Fibroblast of mammary gland (primary cell): ENCODE data around the gene B4GALT5.

Source experiments
- DNase-seq: peaks from one replicate; pipeline ENCODE4 v3.0.0-alpha.2; 2010; ENCODE audit warnings: low read depth
- H3K4me3 ChIP-seq: 2 replicates; pipeline ENCODE4 v1.5.1; 2011; ENCODE audit warnings: low read depth, mild to moderate bottlenecking, low read length, moderate library complexity; ENCODE audit not compliant: control insufficient read depth
- TF ChIP-seq, protein P1 (sequence below): conservative IDR thresholded peaks from 2 replicates; pipeline ENCODE4 v1.5.1; 2011; ENCODE audit warnings: low read depth, low read length, inconsistent platforms; ENCODE audit not compliant: control insufficient read depth, insufficient read depth

The B4GALT5 gene

DNA sequence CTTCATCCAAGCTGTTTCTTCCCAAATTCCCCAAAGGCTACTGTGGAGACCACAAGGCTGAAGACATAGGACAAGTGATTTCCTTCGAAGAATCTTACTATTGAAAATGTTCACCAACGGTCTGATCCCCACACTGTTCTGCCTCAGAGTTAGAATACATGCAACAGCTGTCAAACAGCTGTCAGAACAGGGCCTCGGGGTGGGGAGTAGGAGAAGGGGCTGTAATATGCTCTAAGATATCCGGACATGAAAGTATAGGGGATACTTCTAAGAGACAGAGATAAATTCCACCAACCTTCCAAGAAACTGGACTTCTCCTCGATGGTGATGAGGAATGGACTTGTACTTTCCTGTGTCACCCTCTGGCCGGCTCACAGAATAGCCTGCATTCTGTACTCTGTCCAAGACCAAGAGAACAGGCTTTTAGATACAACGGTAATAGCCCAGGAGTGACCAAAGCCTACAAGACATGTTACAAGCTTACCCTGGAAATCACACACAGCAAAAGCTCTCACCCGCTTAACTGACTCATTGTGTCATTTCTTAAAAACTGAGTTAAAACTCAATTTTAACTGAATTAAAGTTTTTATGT lies 76.5 kb downstream of the B4GALT5 start:
- no peak for DNase-seq
- no peak overlapping the region for H3K4me3 ChIP-seq
- TF ChIP-seq, protein P1, sequence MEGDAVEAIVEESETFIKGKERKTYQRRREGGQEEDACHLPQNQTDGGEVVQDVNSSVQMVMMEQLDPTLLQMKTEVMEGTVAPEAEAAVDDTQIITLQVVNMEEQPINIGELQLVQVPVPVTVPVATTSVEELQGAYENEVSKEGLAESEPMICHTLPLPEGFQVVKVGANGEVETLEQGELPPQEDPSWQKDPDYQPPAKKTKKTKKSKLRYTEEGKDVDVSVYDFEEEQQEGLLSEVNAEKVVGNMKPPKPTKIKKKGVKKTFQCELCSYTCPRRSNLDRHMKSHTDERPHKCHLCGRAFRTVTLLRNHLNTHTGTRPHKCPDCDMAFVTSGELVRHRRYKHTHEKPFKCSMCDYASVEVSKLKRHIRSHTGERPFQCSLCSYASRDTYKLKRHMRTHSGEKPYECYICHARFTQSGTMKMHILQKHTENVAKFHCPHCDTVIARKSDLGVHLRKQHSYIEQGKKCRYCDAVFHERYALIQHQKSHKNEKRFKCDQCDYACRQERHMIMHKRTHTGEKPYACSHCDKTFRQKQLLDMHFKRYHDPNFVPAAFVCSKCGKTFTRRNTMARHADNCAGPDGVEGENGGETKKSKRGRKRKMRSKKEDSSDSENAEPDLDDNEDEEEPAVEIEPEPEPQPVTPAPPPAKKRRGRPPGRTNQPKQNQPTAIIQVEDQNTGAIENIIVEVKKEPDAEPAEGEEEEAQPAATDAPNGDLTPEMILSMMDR, result no peak

DNA sequence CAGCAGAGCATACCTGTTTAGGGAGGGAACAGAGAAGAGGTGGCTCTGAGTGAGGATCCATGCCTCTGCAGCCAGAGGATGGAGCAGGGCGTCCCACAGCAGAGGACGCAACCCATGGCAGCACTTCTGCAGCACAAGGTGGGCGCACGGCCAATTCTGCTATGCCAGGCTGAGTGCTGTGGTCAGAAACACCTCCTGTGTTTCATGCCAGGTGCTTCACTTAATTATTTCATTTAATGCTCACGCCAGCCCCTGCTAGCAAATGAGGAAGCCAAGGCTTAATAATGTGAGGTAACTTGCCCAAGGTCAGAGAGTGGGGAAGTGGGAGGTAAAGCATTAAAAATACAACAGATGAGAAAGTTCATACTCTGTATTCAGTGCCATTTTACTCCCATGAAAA lies 77.2 kb downstream of the B4GALT5 start:
- TF ChIP-seq, protein P1, result no peak
- H3K4me3 ChIP-seq, result no peak overlapping the region
- DNase-seq, result no peak

DNA sequence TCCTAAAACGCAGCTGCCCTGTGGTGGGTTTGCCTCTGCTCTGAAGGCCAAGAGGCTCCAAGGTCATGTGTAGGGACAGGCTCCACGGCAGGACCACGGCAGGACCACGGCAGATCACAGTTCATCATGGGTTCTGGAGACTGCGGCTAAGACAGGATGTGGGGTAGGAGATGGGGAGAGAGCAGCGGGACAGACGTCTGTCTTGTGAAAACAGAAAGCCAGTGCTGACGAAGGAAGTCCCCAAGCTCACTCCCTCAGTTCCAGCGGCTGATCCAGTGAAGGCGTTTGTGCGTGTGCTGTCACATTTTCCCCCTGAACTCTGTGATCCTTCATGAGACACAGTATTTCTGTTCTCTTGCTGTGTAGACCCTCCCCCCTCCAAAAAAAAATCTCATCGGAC lies 77.8 kb downstream of the B4GALT5 start:
- TF ChIP-seq, protein P1, result no peak
- DNase-seq, result no peak
- no peak overlapping the region for H3K4me3 ChIP-seq

DNA sequence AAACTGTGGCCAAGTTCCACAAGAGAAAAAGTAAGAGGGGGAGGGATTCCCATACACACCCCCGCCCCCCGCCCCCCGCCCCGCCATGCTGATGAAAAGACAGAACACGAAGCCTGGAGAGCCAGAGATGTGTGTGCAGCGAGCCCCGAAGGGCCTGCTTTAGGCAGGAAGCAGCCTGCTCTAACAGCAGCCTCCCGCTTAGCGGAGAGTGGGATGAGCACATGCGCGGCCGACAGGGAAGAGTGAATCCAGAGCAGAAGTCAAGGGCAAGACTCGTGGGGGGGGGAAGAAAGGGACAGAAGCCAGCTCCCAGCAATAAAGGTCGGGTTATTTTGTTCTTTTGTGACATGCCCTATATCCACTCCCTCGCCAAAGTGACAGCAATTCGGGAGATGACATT lies 78.5 kb downstream of the B4GALT5 start:
- no peak overlapping the region for H3K4me3 ChIP-seq
- DNase-seq, result no peak
- TF ChIP-seq, protein P1, result no peak

DNA sequence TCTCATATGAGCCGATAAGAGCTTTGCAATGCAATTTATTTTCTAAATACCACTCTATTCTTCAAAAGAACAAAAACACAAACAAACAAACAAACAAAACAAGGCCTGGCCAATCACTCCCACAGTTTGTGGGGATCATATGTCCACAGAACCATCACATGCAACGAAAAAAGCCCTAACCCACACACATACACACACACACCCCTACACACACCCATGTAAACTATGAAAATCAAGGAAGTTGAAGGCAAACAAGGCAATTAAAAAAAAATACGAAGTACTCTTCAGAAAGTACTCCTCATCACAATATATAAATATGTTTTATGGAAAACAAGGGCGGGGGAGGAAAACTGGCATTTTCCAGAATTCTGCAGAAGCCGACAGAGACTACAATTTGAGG lies 79.6 kb downstream of the B4GALT5 start:
- no peak overlapping the region for H3K4me3 ChIP-seq
- no peak for DNase-seq
- TF ChIP-seq, protein P1, result no peak

DNA sequence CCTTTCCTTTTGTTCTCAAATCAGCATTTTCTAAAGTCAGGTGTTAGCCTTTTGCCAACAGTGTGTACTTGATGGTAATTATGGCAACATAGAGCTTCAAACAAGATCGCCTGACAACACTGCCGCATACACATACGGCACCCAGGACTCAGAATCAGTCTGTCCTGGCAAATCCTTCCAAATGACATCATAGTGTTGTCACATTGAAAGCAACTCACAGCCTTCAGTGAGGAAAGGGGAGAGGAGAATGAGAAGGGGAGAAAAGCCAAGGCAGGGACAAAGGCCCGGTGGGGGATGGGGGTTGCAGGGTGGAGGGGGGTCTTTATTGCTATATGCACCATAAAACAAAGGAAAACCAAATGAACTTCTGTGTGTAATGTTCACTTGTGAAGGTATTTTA lies 80.0 kb downstream of the B4GALT5 start:
- no peak overlapping the region for H3K4me3 ChIP-seq
- TF ChIP-seq, protein P1, result no peak
- no peak for DNase-seq

DNA sequence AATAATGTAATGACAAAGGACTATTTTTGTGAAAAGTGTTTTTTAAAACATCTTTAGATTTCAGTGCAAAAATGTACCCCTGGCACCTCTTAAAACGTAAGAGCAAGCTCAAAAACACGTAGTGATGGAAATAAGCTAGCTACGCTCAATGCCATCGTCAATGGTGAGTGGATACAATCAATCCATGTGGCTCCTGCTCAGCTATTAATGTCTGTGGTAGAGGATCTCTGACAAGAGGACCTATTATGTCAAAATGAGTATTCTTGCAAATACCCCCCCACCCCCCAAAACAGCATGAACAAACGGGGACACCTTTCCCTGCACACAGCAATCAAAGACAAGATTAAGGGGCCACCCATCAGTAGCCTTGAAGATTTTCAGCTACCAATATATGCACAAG lies 80.7 kb downstream of the B4GALT5 start:
- DNase-seq, result no peak
- H3K4me3 ChIP-seq, result no peak overlapping the region
- TF ChIP-seq, protein P1, result no peak
